Endometrial microvascular endothelial cells (primary cell): ENCODE results near the gene PFKM. TPM values are rescaled to one million over a fixed set of nuclear protein-coding genes. Genes with fewer than 3 reads are reported as not detected.

Experiments
- in situ Hi-C: cut with HindIII; loops from 2 replicates; pipeline ENCODE4 v1.10.0; 2017; ENCODE audit warnings: low sequenced_read_pairs, low pct_unique_long_range_greater_than_20kb; ENCODE audit errors: inconsistent ontology term
- total RNA-seq: library from RNA; depleted of rRNA; stranded (reverse); fragments of >200 nt; gene quantifications from one replicate; pipeline ENCODE4 v1.2.3, GENCODE V29; 2015; ENCODE audit errors: inconsistent ontology term

PFKM gene
- 70.6 TPM for total RNA-seq

DNA sequence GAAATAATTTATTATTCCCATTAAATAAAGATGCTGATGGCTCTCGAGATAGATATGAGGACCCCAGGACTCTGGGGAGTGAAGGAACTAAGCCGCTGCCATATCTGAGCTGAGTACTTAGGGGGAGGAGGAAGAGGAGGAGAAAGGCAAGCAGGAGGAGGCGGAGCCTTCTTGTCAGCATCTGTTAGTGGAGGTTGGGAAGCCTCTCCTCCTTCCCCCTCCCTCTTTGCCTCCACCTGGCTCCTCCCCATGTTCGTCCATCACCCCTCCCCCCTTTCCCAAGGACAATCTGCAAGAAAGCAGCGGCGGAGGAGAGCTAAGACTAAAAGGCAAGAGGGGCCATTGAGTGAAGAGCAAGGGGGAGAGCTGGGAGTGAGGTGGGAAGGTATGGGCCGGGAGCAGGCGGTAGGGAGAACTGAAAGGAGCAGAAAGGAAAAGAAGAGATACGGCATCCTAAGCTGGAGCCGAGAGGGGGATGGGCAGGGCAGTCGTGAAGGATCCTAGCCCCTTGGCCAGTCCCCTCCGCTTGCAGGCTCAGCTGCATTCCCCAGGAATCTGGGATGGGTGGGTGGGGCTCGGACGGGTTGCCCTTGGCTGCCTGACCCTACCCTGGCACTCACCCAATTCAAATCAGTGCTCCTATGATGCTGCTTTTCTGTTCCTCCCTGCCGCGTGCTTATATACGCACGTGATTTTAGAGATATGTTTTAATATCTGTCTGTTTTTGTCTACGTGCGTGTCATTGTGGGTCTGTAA lies at the start of gene PFKM:
PFKM (plus strand) TSS at position 287 of the 756 bp plus-strand sequence. CDS start 3,411 bp downstream, outside the sequence.
- in situ Hi-C loops = no loop called here

DNA sequence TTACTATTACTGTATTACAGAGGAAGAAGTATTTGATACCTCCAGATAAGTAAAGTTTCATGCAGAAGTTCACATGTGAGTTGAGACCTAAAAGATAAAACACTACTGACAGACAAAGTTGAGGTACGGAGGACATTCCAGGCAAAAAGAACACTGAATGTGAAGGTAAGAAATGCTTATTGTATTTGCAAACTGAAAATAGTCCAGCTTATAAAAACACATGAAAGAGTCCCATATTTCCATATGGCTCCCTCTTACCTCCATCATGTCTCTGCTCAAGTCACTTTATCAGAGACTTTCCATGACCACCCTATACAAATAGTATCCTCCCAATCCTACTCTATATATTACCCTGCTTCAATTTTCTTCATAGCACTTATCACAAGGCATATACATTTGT lies 49.1 kb upstream of the PFKM start:
- in situ Hi-C loops = no loop called here

DNA sequence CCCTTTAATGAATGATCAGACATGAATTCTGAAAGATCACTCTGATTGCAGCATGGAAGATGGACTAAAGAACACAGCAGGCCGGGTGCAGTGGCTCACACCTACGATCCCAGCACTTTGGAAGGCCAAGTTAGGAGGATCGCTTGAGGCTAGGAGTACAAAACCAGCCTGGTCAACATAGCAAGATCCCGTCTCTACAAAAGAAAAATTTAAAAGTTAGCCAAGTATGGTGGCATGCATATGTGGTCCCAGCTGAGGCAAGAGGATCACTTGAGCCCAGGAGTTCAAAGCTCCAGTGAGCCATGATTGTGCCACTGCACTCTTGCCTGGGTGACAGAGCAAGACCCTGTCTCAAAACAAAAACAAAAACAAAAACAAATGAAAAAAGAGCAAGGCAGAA lies 48.4 kb upstream of the PFKM start:
- in situ Hi-C loops = no loop called here

DNA sequence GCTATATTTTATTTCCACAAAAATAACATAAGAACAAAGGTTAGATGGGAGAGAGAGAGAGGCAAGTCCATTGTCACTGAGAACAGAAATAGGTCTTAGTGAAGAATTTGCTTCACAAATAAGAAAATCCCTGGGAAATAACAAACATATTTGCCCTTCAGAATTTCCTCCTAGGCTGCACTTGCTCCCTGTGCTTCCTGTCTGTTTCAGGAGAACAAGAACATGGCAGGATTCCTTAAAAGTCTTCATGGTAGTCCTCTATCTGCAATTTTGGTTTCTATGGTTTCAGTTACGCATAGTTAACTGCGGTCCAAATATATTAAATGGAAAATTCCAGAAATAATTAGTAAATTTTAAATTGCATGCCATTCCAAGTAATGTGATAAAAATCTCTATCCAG lies 47.4 kb upstream of the PFKM start:
- in situ Hi-C loops = no loop called here

DNA sequence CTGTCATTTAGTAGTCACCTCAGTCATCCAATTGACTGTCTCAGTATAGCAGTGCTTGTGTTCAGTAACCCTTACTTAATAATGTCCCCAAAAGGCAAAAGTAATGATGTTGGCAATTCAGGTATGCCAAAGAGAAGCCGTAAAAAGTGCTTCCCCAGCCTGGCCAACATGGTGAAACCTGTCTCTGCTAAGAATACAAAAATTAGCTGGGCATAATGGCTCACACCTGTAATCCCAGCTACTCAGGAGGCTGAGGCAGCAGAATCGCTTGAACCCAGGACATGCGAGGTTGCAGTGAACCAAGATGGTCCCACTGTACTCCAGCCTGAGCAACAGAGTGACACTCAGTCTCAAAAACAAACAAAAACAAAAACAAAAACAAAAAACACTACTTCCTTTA lies 46.9 kb upstream of the PFKM start:
- in situ Hi-C loops = no loop called here

DNA sequence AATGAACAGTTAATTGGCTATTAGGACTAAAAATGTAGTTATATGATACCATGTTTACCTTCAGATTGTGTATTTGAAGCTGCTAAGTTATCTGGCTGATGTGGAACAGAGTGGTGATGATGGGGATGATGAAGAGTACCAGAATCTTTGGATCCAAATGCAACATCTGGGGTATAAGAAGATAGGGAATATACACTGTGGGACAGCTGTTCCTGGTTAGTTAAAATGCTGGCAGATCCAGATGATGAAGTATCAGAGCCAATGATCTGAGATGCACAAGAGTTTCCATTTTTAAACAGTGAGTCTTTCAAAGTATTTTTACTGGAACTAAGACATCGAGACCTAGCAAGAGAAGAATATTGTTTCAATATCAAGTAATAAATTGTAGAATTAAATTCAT lies 44.9 kb upstream of the PFKM start:
- in situ Hi-C loops = no loop called here

DNA sequence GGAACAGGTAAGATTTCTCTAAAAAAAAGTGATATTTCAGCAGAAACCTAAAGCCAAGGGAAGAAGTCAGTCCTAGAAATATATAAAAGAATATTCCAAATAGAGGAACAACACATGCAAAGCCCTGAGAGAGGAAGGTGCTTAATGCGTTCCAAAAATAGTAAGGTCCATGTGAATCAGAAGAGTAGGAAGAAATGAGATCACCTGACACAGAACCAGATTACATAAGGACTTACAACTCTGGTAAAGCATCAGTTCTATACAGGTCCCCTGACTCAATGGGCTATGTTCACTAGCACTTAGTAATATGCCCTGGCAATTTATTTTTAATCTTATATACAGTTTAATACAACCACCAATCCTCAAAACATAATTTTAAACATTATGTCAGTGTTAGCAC lies 43.3 kb upstream of the PFKM start:
- in situ Hi-C loops = no loop called here

DNA sequence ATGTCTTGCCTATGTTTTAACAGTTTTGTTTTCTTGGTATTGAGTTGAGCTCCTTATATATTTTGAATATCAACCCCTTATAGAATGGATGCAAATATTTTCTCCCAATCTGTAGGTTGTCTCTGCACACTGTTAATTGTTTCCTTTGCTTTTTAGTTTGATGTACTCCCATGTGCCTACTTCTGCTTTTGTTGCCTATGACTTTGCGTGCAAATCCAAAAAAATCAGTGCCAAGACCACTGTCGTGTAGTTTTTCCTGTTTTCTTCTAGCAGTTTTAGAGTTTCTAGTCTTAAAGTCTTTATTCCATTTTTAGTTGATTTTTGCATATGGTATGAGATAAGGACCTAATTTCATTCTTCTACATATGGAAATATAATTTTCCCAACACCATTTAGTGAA lies 42.1 kb upstream of the PFKM start:
- in situ Hi-C loops = no loop called here

DNA sequence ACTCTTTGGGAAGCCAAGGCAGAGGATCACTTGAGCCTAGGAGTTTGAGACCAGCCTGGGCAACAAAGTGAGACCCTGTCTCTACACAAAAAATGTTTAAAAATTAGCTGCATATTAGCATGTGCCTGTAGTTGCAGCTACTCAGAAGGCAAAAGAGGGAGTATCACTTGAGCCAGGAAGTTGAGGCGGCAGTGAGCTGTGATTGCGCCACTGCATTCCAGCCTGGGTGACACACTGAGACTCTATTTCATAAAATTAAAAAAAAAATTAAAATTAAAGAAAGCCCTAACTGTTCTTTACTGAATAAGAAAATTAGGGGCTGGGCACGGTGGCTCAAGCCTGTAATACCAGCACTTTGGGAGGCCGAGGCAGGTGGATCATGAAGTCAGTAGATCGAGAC lies 40.3 kb upstream of the PFKM start:
- in situ Hi-C loops = no loop called here

DNA sequence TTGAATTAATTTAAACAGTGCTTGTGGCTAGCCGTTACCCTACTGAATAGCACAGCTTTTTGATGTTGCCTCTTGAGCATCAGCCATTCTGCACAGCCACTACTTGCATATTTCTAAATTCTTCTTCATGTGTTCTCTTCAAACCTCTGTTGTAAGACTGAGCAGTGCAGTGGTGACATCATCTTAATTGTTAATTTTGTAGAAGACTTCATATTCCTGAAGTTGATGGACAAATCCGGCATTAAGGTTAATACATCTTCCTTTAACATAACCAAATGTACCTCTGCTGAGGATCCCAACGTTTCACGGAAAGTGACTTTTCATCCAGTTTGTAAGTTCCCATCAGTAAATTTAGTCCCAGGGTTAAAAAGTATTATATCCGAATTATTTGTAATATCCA lies 38.9 kb upstream of the PFKM start:
- in situ Hi-C loops = no loop called here

DNA sequence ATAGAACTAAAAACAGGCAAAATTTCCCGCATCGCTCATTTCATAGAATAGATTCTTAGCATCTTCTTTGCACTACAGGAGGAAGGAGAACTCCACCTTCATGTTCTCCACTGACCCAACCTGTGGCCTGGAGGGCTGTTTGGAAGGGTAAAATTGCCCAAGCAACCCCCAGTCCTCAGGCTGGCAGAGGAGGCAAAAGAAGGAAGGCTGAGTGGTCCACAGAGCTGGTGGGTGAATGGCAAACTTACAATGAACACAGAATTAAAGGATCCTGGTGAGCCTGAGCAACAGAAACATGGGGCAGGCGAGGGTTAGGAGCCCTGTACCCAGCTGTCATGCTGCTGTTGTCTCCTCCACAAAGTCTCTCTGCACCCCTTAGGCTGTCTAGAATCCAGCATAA lies 38.3 kb upstream of the PFKM start:
- in situ Hi-C loops = no loop called here

DNA sequence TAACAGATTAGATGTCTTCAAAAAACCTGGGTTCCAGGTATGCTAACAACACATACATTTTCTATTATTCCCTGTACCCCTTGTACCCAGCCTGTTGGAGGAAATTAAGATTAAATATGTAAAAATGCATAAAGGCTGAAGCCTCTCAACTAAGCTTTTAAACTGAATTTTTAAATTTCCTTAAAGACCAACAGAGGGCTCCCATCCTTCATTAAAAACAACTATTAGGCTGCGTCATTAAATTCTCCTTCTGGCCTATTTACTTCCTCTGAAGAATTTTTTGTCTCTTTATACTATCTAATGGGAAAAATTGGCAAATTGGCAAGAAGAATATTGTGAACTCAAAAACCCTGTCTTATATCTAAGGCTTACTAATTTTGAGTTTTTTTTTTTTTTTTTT lies 35.1 kb upstream of the PFKM start:
- in situ Hi-C loops = no loop called here

DNA sequence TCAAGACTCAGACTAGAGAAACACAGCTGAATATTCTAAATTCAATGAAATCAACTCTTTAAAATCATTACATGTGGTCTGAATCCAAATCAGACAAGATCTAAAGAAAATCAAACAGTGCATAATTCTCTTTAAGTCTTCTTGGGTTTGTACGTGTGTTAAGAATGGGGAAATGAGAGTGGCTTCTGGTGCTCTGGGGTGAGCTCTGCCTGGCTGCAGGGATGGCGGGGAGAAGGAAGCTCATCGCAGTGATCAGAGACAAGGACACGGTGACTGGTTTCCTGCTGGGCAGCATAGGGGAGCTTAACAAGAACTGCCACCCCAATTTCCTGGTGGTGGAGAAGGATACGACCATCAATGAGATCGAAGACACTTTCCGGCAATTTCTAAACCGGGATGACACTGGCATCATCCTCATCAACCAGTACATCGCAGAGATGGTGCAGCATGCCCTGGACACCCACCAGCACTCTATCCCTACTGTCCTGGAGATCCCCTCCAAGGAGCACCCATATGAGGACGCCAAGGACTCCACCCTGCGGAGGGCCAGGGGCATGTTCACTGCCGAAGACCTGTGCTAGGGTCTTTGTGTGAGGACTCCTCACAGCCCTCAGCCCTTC lies 34.2 kb upstream of the PFKM start:
- in situ Hi-C loops = no loop called here

DNA sequence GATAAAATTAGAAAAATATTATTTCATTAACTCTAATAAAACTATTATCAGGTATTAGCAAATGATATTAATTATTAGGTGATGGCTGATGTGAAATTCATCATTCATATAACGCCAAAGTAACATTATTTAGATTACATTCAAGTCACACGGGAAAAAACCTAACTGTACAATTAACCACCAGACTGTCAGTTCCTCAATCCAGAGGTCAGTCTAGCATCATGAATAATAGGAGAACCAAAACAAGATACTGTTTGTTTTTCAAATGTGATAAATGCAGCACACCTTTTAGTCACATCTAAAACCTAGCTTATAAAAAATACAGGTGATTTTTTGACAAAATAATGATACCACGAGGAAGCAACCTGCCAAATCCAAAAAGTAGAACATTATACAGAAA lies 32.8 kb upstream of the PFKM start:
- in situ Hi-C loops = no loop called here

DNA sequence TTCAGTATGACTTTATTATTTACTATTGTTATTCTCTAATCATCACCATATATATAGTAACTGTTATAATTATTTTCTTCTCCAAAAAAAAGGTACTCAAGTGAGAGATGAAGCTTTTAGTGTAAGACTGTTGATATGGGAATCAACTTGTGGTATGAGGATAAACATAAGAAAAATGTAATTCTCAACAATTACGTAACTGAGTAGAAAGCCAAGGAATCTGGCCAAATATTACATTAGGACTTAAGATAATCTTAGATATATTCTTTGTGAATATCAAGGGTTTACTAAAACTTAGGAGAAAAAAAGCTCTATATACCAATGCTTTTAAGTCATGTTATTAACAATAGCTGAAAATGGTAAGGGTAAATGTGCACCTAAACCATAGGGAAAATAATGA lies 26.6 kb upstream of the PFKM start:
- in situ Hi-C loops = no loop called here

DNA sequence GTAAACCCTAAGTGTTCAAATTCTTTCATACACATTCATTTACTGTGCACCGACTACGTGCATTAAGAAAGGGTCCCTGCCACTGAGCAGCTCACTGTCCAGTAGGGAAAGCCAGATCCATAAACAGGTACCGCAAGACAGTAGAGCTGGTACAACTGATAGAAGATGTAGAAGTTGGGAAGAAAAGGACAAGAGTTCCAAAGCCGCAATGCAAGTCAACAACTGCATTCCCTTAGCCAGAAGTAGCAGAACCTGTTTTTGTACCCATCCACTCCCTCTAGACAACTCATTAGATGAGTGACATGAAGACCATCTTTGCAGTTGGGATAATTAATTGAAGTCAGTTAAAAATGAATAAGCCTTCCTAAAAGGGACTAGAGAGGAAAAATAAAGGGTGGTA lies 14.6 kb upstream of the PFKM start:
- in situ Hi-C loops = no loop called here

DNA sequence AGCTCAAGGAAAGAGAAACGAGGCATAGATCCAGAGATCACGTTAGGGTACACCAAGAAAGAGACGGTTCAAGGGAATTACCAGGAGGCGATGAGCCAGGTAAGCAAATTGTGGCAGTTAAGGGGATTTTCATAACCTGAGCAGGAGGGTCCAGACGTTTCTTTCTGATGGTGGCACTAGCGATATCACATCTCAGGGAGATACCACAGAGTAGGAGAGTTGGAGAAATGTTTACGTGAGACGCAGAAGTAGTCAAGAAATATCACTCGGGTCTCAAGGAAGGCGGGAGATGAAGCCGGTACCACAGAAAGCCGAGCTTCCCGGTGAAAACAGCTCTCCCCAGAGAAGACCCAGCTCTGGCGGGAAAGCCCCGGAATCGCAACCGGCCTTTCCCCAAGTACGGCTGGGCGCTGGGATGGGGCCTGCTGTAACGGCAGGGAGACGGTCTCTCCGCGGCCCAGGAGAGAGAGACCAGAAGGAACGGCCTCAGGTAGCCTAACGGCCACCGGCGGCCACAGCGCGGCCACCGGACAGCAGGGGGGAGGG lies 13.8 kb upstream of the PFKM start:
- in situ Hi-C loops = no loop called here

DNA sequence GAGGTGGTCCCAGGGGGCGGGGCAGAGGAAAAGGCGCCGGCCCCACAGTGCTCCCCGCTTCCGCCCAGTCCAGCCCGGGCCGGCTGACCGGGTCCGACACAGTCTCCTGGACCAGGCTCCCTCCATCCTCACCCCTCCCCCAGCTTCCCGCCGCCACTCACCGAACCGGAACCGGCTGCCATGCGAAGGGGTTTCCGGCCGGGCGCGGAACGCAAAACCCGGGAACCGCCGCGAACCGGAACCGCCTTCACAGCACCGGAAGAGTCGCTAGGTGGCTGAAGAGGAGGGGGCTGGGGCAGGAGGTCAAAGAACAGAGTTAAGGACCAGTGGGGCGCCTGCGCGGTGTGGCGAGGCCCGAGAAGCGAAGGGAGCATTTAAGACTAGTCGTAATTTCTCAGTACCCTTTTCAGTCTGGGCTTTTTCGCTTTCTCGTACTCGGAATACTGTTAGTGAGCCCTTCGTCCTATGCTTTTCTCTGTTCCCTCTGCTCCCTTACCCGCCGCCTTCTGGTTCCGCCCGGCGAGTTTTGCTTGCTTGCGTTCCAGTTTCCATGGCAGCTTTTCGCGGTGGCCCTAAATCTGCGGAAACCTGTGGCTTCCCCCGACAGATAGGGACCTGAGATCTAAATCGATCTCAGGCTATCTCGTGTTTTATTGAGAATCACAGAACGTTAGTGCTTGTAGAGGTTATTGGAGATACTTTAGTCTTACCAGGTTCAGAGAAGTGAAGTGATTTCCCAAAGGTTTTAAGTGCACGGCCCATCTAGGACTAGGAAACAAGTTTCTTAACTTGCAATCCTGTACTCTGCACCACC lies 13.1 kb upstream of the PFKM start, which contains the start of gene SENP1:
SENP1 (minus strand) TSS at position 213 of the 814 bp plus-strand sequence. CDS start 4,607 bp downstream, outside the sequence.
- in situ Hi-C loops = no loop called here
